ENCODE measurements around the gene DPF3. TPM values are rescaled to one million over a fixed set of nuclear protein-coding genes. Genes with fewer than 3 reads are reported as not detected.

Gene DPF3
- total RNA-seq, 1 experiment from 2014 or later: 0.31 TPM

- DNase-seq (ENCODE audit: low spot score) (no peak), ATAC-seq (no peak)
- CTCF ChIA-PET: no interaction called here
- no peak overlapping the region for H3K4me3 Mint-ChIP-seq
- H3K27ac Mint-ChIP-seq: no peak overlapping the region
- TF ChIP-seq CREB1 (CRISPR knock-in tag; IDR thresholded peaks at IDR 0.05): no peak
- peaks cover 4% of the 10 kb centered on the region; the same call in 1 of the 2 replicates for H3K36me3 Mint-ChIP-seq
- peaks cover 76% of the 10 kb centered on the region for H3K27me3 Mint-ChIP-seq (ENCODE audit: low read depth)
- peaks cover 21% of the 10 kb centered on the region for H3K9me3 Mint-ChIP-seq
- POLR2A ChIA-PET: no interaction called here
- H3K4me1 Mint-ChIP-seq: peaks cover 24% of the 10 kb centered on the region
Observed at GRCh38 chr14:72802588-72802946, 91.3 kb downstream of the DPF3 start.

GRCh38 chr14:72801836-72802587 is 91.9 kb downstream of the DPF3 start:
- DNase-seq (ENCODE audit: low spot score) (no peak), ATAC-seq (no peak)
- Mint-ChIP-seq H3K4me1 (peaks cover 29% of the 10 kb centered on the region), H3K9me3 (peaks cover 21% of the 10 kb centered on the region), H3K36me3 (peaks cover 4% of the 10 kb centered on the region; the same call in 1 of the 2 replicates), H3K27ac (no peak overlapping the region), H3K27me3 (ENCODE audit: low read depth) (peaks cover 73% of the 10 kb centered on the region), H3K4me3 (no peak overlapping the region)
- ChIA-PET CTCF (no interaction called here), POLR2A (no interaction called here)
- TF ChIP-seq, protein P1, sequence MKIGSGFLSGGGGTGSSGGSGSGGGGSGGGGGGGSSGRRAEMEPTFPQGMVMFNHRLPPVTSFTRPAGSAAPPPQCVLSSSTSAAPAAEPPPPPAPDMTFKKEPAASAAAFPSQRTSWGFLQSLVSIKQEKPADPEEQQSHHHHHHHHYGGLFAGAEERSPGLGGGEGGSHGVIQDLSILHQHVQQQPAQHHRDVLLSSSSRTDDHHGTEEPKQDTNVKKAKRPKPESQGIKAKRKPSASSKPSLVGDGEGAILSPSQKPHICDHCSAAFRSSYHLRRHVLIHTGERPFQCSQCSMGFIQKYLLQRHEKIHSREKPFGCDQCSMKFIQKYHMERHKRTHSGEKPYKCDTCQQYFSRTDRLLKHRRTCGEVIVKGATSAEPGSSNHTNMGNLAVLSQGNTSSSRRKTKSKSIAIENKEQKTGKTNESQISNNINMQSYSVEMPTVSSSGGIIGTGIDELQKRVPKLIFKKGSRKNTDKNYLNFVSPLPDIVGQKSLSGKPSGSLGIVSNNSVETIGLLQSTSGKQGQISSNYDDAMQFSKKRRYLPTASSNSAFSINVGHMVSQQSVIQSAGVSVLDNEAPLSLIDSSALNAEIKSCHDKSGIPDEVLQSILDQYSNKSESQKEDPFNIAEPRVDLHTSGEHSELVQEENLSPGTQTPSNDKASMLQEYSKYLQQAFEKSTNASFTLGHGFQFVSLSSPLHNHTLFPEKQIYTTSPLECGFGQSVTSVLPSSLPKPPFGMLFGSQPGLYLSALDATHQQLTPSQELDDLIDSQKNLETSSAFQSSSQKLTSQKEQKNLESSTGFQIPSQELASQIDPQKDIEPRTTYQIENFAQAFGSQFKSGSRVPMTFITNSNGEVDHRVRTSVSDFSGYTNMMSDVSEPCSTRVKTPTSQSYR (CRISPR knock-in tag; IDR thresholded peaks at IDR 0.05): no peak
- TF ChIP-seq OVOL2 (CRISPR knock-in tag; IDR thresholded peaks at IDR 0.05; ENCODE audit: borderline replicate concordance): no peak

DNA sequence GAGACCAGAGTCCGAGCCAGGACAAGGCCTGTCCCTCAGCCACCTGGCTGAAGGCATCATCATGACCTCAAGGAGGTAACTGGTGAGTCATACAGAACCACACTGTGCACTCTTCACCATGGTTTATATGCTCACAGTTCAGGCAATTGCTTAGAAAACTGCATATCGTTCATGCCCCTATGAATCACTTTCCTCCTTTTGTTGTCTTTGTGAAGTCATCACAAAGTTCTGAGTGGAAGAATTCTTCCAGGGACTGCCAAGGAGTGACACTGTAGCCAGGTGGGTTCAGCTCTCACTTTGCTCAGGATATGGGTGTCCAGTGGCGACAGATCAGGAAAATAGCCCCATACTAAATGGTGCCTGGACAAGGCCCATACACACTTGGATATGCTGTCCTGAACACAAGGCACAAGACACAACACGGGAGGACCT is 92.5 kb downstream of the DPF3 start:
- TF ChIP-seq CREB1 (CRISPR knock-in tag; IDR thresholded peaks at IDR 0.05): no peak
- no peak for TF ChIP-seq CREM (CRISPR knock-in tag; IDR thresholded peaks at IDR 0.05)
- TF ChIP-seq RORB (CRISPR knock-in tag; IDR thresholded peaks at IDR 0.05): no peak
- TF ChIP-seq TCF7 (CRISPR knock-in tag; IDR thresholded peaks at IDR 0.05; ENCODE audit: low read depth): no peak
- TF ChIP-seq, protein P2, sequence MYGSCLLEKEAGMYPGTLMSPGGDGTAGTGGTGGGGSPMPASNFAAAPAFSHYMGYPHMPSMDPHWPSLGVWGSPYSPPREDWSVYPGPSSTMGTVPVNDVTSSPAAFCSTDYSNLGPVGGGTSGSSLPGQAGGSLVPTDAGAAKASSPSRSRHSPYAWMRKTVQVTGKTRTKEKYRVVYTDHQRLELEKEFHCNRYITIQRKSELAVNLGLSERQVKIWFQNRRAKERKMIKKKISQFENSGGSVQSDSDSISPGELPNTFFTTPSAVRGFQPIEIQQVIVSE (CRISPR knock-in tag; IDR thresholded peaks at IDR 0.05; ENCODE audit: borderline replicate concordance): no peak
- no peak for TF ChIP-seq ZNF425 (CRISPR knock-in tag; conservative IDR thresholded peaks at IDR 0.05)
- TF ChIP-seq, protein P3, sequence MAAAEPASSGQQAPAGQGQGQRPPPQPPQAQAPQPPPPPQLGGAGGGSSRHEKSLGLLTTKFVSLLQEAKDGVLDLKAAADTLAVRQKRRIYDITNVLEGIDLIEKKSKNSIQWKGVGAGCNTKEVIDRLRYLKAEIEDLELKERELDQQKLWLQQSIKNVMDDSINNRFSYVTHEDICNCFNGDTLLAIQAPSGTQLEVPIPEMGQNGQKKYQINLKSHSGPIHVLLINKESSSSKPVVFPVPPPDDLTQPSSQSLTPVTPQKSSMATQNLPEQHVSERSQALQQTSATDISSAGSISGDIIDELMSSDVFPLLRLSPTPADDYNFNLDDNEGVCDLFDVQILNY (CRISPR knock-in tag; IDR thresholded peaks at IDR 0.05): no peak
- TF ChIP-seq, protein P4, sequence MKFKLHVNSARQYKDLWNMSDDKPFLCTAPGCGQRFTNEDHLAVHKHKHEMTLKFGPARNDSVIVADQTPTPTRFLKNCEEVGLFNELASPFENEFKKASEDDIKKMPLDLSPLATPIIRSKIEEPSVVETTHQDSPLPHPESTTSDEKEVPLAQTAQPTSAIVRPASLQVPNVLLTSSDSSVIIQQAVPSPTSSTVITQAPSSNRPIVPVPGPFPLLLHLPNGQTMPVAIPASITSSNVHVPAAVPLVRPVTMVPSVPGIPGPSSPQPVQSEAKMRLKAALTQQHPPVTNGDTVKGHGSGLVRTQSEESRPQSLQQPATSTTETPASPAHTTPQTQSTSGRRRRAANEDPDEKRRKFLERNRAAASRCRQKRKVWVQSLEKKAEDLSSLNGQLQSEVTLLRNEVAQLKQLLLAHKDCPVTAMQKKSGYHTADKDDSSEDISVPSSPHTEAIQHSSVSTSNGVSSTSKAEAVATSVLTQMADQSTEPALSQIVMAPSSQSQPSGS (CRISPR knock-in tag; IDR thresholded peaks at IDR 0.05; ENCODE audit: borderline replicate concordance, low read depth): no peak
- H3K4me1 Mint-ChIP-seq: peaks cover 34% of the 10 kb centered on the region
- no peak overlapping the region for H3K4me3 Mint-ChIP-seq
- no peak for ATAC-seq
- POLR2A ChIA-PET: no interaction called here
- H3K36me3 Mint-ChIP-seq: peaks cover 4% of the 10 kb centered on the region; the same call in 1 of the 2 replicates
- DNase-seq (ENCODE audit: low spot score): no peak
- peaks cover 21% of the 10 kb centered on the region for H3K9me3 Mint-ChIP-seq
- peaks cover 67% of the 10 kb centered on the region for H3K27me3 Mint-ChIP-seq (ENCODE audit: low read depth)
- no peak overlapping the region for H3K27ac Mint-ChIP-seq
- CTCF ChIA-PET: no interaction called here
